ENCODE data around the gene NCR2.

DNA sequence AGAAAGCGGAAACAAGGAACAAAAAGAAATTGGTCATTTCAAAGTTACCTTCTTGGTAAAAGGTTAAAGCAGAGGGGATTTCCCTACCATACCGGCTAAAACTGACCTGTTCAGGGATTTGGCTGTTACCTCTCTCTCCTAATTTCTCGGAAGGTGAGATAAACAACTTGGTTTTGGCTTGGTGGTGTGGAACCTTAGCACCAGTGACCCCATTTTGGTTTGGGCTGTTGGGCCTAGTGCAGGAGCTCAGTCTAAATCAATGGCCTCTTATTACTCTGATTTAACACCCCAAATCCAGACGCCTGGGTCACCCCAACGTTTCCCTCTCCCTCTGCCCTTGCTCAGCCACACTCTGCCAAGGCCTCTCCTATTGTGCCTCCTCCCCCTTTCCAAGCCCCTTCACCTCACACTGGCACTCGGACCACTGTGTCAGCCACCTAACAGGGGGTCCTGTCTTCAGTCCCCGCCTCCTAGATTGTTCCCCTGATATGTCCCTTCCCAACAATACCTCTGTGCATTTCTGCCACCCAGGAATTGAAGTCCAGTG is 8.3 kb downstream of the NCR2 start:
- TF ChIP-seq, protein P1, sequence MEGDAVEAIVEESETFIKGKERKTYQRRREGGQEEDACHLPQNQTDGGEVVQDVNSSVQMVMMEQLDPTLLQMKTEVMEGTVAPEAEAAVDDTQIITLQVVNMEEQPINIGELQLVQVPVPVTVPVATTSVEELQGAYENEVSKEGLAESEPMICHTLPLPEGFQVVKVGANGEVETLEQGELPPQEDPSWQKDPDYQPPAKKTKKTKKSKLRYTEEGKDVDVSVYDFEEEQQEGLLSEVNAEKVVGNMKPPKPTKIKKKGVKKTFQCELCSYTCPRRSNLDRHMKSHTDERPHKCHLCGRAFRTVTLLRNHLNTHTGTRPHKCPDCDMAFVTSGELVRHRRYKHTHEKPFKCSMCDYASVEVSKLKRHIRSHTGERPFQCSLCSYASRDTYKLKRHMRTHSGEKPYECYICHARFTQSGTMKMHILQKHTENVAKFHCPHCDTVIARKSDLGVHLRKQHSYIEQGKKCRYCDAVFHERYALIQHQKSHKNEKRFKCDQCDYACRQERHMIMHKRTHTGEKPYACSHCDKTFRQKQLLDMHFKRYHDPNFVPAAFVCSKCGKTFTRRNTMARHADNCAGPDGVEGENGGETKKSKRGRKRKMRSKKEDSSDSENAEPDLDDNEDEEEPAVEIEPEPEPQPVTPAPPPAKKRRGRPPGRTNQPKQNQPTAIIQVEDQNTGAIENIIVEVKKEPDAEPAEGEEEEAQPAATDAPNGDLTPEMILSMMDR (IDR thresholded peaks at IDR 0.05 in 4 of 5, conservative IDR thresholded peaks at IDR 0.05 in 1 of 5), result no peak
- no peak for TF ChIP-seq POLR2A (IDR thresholded peaks at IDR 0.05)
